ENCODE data around the gene TBC1D8. TPM values are rescaled to one million over a fixed set of nuclear protein-coding genes. Genes with fewer than 3 reads are reported as not detected.

The TBC1D8 gene
- 14.7 and 39.9 TPM in 2 replicates for total RNA-seq

DNA sequence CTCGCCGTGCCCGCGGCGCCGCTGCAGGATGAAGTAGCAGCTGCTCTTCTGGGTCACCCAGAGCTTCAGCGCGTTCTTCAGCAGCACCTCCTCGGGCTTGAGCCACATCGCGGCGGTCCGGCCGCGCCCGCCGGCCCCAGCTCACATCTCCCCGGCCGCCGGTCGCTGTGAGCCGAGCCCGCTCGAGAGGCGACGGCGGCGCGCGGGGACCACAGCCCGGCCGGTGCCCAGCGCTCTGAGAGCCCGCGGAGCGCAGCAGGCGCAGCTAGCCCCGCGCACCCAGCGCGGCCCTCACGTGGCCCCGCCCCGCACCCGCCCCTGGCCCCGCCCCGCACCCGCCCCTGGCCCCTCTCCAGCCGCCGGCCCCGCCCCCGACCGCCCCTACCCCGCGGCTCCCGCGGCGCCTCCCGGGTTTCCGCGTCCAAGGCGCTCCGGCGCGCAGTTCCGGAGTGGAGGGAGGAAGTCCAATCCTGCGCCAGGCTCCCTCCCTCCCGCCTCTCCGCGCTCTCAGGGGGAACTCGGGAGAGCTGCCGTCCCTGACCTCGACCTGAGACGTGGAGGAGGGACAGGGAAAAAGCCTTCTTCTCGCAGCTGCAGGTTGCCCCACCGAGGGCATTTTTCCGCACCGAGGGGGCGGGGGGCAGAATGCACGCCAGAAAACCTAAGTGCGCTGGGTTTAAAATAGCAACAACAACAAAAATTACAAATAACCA is at the start of gene TBC1D8:
Gene TBC1D8 (minus strand): TSS at position 237 of the 713 bp plus-strand sequence. CDS start 129 bp downstream, at position 108.

DNA sequence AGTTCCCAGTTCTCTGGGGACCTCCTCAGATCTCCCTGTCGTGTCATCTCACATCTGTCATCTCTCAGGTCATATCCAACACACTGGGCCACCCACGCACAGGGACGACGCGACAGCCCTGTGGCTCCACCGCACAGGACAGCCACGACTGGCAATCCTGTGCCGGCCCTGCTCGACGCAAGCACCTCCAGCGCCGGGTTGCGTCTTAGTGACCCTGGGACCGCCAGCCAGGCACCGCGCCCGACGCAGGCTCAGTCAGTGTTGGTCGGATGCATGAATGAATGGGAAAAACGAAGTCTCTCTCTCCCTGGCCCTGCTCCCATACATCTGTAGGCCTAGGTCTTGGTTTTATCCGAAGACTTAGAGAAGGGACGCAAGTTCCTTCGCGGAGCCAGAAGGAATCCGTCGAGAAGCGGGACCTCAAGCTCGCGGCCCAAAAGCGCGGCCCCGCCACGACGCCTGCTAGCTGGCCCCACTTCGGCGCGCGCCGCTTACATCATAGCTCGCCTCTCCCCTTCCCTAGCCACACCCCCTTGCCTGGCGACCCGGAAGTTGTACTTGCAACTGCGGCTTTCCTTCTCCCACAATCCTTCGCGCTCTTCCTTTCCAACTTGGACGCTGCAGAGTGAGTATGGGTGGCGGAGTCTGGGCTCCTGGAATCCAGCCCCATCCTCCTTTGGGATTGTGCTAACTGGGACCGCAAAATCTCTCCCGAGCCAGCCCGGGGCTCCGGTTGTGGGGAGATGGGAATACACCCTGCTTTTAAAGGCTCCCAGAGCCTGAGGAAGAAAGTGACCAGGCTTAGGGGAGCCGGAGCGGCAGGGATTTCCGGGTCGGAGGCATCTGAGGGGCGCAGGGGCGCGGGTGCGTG is 149.3 kb downstream of the TBC1D8 start, which contains the start of gene RPL31:
Gene RPL31 (plus strand): TSS at position 599 of the 871 bp plus-strand sequence. CDS start 413 bp downstream, outside the sequence.

Other genes starting within 250 kb of the TBC1D8 start
- gene RPL31, start 149.1 kb downstream of the TBC1D8 start, total RNA-seq: 1,606 and 2,246 TPM in 2 replicates
- 22.8 and 26.0 TPM in 2 replicates for gene CNOT11, start 101.5 kb upstream of the TBC1D8 start, total RNA-seq
- gene RNF149, start 157.3 kb upstream of the TBC1D8 start, total RNA-seq: 124 and 147 TPM in 2 replicates
- gene CREG2, start 236.1 kb upstream of the TBC1D8 start, total RNA-seq: 1.1 and 1.7 TPM in 2 replicates

All from tracheal epithelial cell (primary cell).